22Rv1 (cell line): Measurements from ENCODE around the gene TPK1.
A peak's percentile ranks its signal among the peaks of the same experiment; 100 is the strongest.
"Not testable (repeated sequence)": the region's sequence is repeated elsewhere in the genome, so short reads cannot be mapped to it uniquely, and the experiment has no call there.

Experiments
- H3K27ac ChIP-seq: fragments of 450-650 bp; 2 replicates; pipeline ENCODE4 v1.5.1; 2017
- ZFX ChIP-seq: fragments of 450-650 bp; IDR thresholded peaks from 2 replicates; pipeline ENCODE4 v1.6.1; 2017; ENCODE audit warnings: antibody characterized with exemption, borderline replicate concordance
- TF ChIP-seq, protein P1 (sequence below): fragments of 450-650 bp; IDR thresholded peaks from 2 replicates; pipeline ENCODE4 v1.5.1; 2017; ENCODE audit warnings: mild to moderate bottlenecking

The TPK1 gene

DNA sequence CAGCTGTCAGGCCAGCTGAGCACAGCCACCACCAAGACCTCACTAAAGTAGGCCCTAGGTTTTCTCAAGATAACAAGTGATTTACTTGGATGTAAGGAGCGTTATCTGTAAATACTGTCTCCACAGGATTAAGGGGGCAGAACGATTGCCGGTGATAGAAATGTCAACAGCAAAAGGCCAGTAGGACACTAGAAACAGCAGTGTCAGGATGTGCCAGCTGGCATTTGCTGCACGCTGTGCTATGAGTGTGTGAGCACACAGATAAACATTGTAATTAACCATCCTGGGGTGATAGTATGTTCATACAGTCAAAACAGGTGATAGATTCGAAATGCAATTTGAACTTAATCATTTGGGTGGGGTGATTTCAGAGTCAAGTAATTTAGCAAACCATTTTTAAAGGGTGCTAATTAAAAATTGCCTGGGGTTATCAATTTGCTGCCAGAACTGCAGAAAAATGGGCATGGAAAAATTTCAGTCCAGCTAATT is 396.1 kb downstream of the TPK1 start:
- no peak overlapping the region for H3K27ac ChIP-seq
- no peak for TF ChIP-seq ZFX
- TF ChIP-seq, protein P1, sequence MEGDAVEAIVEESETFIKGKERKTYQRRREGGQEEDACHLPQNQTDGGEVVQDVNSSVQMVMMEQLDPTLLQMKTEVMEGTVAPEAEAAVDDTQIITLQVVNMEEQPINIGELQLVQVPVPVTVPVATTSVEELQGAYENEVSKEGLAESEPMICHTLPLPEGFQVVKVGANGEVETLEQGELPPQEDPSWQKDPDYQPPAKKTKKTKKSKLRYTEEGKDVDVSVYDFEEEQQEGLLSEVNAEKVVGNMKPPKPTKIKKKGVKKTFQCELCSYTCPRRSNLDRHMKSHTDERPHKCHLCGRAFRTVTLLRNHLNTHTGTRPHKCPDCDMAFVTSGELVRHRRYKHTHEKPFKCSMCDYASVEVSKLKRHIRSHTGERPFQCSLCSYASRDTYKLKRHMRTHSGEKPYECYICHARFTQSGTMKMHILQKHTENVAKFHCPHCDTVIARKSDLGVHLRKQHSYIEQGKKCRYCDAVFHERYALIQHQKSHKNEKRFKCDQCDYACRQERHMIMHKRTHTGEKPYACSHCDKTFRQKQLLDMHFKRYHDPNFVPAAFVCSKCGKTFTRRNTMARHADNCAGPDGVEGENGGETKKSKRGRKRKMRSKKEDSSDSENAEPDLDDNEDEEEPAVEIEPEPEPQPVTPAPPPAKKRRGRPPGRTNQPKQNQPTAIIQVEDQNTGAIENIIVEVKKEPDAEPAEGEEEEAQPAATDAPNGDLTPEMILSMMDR, result no peak

DNA sequence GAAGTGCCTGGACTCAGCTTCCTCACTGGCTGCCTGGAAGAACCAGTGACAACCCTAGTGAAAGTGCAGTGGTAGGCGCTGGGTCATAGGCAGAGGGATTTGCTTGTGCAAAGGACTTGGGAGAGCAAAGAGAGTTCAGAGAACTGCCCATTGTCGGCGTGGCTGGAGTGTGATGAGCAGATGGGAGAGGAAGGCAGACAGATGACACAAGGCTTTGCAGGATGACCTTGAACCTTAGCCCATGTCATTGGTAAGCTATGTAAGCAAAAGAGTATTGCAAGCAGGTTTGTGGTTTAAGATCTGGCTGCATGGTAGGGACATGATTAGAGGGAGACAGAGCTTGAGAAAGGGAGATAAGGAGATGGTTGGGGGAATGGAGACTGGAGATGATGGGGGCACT is 397.1 kb downstream of the TPK1 start:
- no peak overlapping the region for H3K27ac ChIP-seq
- TF ChIP-seq, protein P1, result no peak
- no peak for TF ChIP-seq ZFX

DNA sequence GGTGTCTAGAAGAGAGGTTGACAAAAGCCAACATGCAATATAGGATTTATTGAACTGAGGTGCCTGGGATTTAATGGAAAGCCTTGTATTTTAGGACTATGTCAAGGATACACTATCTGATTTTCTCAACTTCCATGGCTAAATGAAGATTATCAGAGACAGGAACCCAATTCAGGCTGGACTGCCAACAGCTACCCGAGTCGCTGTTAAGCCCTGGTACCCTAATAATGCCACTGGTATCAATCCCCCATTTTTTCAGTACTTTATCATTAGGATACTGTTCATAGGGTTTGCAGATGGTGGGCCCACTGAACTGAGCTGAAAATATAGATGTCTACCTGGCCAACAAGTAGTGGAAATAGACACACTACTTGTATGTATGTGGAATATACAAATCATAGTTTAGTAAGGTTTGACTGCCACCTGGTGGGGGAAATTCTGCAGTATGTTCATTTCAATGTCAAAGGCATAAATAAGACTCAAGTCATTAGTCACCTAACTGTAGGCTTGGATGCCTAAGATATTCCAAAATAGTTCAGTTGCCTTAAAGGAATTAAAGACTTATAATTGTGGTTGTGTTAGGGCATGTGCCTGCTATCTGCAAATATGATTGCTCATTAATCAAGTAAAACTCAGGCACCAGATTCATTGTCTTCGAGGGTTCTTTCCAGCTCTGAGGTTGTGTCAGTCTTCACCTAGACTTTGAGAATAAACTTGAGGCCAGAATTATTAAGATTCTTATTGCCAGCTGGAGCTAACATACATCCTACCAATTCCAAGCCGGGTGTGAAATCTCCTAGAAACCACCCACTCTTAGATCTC is 398.3 kb downstream of the TPK1 start:
- TF ChIP-seq ZFX, result no peak
- TF ChIP-seq, protein P1, result peak; percentile 84
- H3K27ac ChIP-seq, result no peak overlapping the region

DNA sequence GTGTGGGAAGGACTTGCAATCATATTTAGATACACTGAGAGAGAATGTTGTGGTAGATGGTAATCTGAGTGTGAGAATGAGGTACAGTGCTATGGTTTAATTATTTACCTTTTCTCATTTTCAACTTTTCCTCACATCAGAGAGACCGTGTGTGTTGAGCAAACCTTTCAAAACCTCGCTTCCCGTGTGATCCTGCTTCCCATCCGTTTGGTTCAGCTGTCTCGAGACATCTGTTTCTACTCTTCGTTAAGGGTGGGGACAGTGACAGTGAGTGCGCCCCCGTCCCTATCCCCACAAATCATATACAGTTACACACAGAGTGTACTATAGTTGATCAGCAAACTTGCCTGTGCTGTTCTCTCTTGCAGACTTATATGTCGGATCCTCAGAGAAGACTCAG is 399.4 kb downstream of the TPK1 start:
- TF ChIP-seq ZFX, result no peak
- TF ChIP-seq, protein P1, result no peak
- no peak overlapping the region for H3K27ac ChIP-seq

DNA sequence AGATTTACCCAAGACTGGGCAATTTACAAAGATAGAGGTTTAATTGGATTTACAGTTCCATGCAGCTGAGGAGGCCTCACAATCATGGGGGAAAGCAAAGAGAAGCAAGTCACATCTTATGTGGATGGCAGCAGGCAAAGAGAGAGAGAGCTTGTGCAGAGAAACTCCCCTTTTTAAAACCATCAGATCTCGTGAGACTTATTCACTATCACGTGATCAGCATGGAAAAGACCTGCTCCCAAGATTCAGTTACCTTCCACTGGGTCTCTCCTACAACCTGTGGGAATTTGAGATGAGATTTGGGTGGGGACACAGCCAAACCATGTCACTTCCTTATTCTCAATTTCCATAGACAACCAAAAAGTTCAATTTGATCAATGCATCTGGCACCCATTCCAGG is 407.4 kb downstream of the TPK1 start:
- no peak for TF ChIP-seq ZFX
- TF ChIP-seq, protein P1, result no peak
- H3K27ac ChIP-seq, result no peak overlapping the region

DNA sequence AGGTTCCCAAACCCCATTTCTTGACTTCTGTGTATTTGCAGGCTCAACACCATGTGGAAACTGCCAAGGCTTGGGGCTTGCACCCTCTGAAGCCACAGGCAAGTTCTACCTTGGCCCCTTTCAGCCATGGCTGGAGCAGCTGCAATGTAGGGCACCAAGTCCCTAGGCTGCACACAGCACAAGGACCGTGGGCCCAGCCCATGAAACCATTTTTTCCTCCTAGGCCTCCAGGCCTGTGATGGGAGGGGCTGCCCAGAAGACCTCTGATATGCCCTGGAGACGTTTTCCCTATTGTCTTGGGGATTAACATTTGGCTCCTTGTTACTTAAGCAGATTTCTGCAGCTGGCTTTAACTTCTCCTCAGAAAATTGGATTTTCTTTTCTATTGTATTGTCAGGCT is 408.3 kb downstream of the TPK1 start:
- H3K27ac ChIP-seq, result not testable (repeated sequence)

DNA sequence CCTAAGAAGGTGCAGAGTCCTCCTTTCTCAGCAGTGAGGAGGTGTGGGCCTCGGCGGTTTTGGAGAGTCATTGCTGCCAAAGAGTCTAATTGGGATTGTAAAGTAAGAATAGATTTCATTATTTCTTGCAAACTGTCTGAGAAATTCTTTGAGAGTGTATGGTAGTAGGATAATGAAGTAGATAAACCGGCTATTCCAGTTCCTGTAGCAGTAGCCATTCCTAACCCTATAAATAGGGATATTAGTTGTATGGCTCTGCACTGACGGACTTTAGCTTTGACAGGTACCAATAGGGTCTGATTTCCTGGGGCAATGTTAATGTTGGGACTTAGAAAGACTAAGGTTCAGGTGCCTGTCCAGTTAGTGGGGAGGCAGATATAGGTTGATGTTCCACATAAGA is 416.9 kb downstream of the TPK1 start:
- H3K27ac ChIP-seq, result not testable (repeated sequence)

DNA sequence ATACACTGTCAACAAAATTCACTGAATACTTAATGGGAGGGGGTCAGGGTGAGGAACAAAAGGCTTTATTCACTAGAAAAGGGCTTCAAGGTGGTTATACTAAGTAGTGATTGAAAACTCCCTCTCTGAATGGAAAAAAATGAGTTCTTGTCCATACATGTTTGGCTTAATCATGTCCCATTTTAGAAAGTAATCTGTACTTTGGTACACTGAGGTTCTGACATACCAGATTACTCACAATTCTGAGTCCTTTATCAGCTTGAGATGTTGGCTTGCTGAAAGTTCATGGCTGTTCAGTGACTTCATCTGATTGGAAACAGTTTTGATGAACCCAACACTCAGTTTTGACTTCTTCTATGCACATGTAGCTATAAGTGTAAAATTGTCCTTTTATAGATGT is 419.5 kb downstream of the TPK1 start:
- no peak overlapping the region for H3K27ac ChIP-seq
- TF ChIP-seq ZFX, result no peak
- TF ChIP-seq, protein P1, result no peak
